ENCODE data around the gene LYST. TPM values are rescaled to one million over a fixed set of nuclear protein-coding genes. Genes with fewer than 3 reads are reported as not detected.

Gene LYST
- total and polyA plus RNA-seq, 10 of the 15 experiments (the other 5 are each of a cell fraction or from before 2014, with no cell fraction given), result 3.3 to 28.1 (median 5.6) TPM

- FAIRE-seq, result no peak
- POLR2A ChIA-PET, result interaction anchor here (1.1 to 2.2 kb wide), 6 partner anchors 10 to 52 kb away, joined by 3 to 7 read pairs (median 4); no protein-coding TSS in a partner anchor
These were observed 13.1 kb downstream of the LYST start for GRCh38 chr1:235853653-235854052.

More at GRCh38 chr1:235853653-235854052, 13.1 kb downstream of the LYST start:
- TF ChIP-seq RELB (IDR thresholded peaks at IDR 0.05; ENCODE audit: low read depth) (no peak), BCLAF1 (IDR thresholded peaks at IDR 0.05) (no peak), CHD4 (IDR thresholded peaks at IDR 0.05) (no peak)
- H3K27ac ChIP-seq (ENCODE audit: control insufficient read depth, insufficient read depth), result no peak overlapping the region
- DNase-seq (ENCODE audit: low read depth, low spot score), result no peak
- no TSS peak for BruUV-seq (replicated peaks)
- no peaks in the 10 kb centered on the region for H4K20me1 ChIP-seq (ENCODE audit: control insufficient read depth, insufficient read depth)
- no peak overlapping the region for H3K4me2 ChIP-seq (ENCODE audit: control insufficient read depth, insufficient read depth)
- peaks cover 7% of the 10 kb centered on the region; the same call in 1 of the 2 replicates for H3K4me1 ChIP-seq (ENCODE audit: control insufficient read depth, insufficient read depth, low read length)
- ChIA-PET CTCF (interaction anchor here (1.1 to 5.1 kb wide), 6 partner anchors 10 to 105 kb away, joined by 3 to 68 read pairs (median 5); no protein-coding TSS in a partner anchor), RAD21 (ENCODE audit: unreplicated experiment) (interaction anchor here (1.1 to 4.0 kb wide), 3 partner anchors 12 to 15 kb away, joined by 3 to 38 read pairs (median 9); partner anchors contain the start of gene LYST), SMC1A (ENCODE audit: uncharacterized antibody, unreplicated experiment) (interaction anchor here (0.9 to 5.0 kb wide), 9 partner anchors 10 to 118 kb away, joined by 3 to 59 read pairs (median 4); no protein-coding TSS in a partner anchor)
- ATAC-seq, result no peak
- no peak overlapping the region for H3K9ac ChIP-seq (ENCODE audit: control insufficient read depth, insufficient read depth, low read length)
- no peaks in the 10 kb centered on the region for H3K36me3 ChIP-seq (ENCODE audit: control insufficient read depth in 2 of 2, insufficient read depth in 2 of 2, low read length in 1 of 2)
- intact Hi-C loops (cut with micrococcal nuclease; ENCODE audit: unreplicated experiment), result no loop called here
- 96% methylated on average over 7 of the region's 7 CpGs for WGBS (ENCODE audit: insufficient coverage, insufficient replicate concordance, low lambda C conversion rate, missing lambda C conversion rate)
- no peaks in the 10 kb centered on the region for H3K27me3 ChIP-seq (replicated peaks in 1 of 2; ENCODE audit: control insufficient read depth in 2 of 2, insufficient read depth in 2 of 2, low read length in 1 of 2)
- H3K4me3 ChIP-seq, result no peak overlapping the region
- H3K9me3 ChIP-seq (replicated peaks; ENCODE audit: control insufficient read depth, insufficient read depth, low read length), result no peaks in the 10 kb centered on the region
- H2AFZ ChIP-seq (ENCODE audit: control insufficient read depth, low read depth, low read length), result no peak overlapping the region
- in situ Hi-C loops (cut with MboI), result no loop called here
- H3K79me2 ChIP-seq (ENCODE audit: control insufficient read depth, insufficient read depth, low read length), result peaks cover 3% of the 10 kb centered on the region; the same call in 1 of the 2 replicates
